Stimulated activated CD8-positive, alpha-beta memory T cell treated with anti-CD3 and anti-CD28 coated beads, Interleukin-12 subunit alpha, Interleukin-12 subunit beta, amount 100 ng/mL, for 1 hour (primary cell): Measurements from ENCODE around the gene CSMD2.
"Not testable (repeated sequence)": the region's sequence is repeated elsewhere in the genome, so short reads cannot be mapped to it uniquely, and the experiment has no call there.

Experiments
- DNase-seq: peaks from one replicate; pipeline ENCODE4 v3.0.0-alpha.2; 2020; ENCODE audit warnings: low read depth

CSMD2 gene

DNA sequence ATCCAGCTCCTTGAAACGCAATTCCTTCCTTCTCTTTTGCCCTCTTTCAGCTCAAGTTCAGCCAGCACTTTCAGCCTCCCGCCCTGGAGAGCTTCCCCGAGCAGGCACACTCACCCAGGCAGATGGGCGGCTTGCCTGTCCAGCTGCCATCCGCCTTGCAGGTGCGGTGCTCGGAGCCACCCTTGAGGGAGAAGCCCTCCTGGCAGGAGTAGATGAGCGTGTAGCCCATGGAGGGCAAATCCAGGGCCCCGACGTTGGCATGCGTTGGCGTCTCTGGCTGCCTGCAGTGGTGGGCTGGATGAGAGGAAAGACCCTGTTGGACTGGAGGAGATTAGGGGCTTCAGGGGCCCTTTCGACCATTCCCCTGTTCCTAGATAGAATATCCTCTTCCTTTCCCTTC, 632.1 kb downstream of the CSMD2 start:
- no peak for DNase-seq

DNA sequence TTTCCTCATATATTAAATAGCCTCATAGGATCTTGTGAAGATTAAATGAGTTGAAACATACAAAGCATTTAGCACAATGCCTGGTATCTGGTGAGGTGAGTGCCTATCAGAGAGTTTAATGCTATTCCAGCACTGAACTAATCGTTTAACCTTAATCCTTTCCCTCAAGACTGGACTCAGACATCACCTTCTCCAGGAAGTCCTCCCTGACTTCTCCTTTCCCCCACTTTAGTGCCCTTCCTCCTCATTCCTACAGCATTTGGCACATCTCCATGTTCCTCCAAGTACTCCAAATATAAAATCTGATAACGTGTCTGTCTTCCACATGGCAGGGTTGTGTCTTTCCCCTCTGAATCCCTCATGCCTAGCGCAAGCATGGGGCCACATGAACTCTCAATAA, 632.8 kb downstream of the CSMD2 start:
- no peak for DNase-seq

DNA sequence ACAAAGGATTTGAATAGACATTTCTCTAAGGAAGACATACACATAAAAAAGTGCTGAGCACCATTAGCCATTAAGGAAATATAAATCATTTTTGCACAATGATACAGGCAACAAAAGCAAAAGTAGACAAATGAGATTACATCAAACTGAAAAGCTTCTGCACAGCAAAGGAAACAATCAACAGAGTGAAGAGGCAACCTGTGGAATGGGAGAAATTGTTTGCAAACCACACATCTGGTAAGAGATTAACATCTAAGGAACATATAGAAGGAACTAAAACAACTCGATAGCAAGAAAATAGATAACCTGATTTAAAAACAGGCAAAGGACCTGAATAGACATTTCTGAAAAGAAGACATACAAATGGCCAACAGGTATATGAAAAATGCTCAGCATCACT, 635.1 kb downstream of the CSMD2 start:
- no peak for DNase-seq

DNA sequence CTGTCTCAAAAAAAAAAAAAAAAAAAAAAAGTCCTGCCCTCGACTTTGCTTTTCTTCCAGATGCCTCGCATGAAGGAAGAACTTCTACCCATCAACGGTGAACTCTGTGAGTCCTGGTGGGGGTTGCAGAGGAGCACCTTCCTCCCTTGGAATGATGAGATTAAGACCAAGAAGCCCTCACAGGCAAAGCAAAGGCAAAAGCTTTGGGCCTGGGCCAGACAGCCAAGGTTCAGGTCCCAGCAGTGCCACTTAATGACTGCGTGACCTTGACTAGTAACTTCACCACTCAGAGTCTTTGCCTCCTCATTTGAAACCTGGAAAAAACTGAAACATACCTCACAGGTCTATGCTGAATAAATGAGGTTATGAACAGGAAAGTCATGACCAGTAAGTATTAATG, 637.1 kb downstream of the CSMD2 start:
- no peak for DNase-seq

GRCh38 chr1:33524586-33524985, 640.4 kb downstream of the CSMD2 start:
- DNase-seq = no peak

DNA sequence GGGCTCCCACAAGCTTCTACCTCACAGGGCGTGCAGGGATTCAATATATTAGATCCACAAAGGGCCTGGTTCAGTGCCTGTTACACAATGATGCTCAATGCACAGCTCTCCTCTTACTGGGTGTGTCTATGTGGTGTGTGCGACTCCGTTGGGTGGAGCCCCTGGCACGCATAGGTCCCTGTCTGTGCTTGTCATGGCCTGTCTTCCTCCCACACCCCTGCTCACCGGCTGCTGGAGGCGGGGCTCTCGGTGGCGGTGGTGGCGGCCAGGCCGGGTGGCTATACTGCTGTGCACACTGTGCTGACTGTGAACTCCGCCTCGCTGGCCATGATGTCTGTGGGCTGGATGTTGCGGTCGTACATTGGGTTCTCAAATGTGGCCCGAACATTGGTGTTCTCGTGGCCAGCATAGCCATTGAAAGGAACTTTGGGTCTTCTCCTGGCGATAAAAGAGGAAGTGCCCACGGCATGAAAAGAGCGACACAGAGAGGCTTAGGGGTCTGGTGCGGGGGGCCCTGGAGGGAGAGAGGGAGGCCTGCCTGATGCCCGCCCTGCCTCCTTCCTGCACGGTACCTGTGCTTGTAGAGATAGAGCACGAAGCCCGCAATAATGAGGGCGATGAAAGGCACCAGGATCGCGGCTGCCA, 645.7 kb downstream of the CSMD2 start:
- DNase-seq = no peak

DNA sequence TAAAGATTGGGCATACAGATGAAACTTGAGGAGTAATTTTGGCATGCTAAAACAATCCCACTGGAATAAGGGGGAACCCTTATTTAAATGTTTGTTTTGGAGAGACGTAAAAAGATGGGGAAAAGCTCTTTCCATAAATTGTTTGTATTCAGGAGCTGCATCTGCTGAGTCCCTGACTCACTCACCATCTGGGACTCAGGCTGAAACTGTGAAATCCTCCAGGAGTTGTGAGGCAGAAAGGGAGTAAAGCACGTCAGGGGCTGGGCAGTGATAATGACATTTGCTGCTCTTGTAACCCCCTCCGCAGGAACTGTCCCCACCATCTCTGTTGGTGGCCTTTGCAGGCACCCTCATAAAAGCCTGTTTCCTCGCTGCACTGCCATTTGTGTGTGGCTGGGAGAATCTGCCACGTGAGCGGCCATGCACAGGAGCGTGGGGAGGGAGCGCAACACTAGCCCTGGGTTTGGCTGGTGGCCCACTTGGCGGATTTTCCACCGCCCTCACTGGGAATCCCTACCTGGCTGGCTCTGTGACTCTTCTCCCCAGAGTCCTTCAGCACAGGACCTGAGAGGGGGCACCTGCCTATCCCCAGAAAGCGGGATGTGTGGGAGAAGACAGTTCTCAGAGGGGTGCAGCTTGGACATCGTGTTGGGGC, 647.3 kb downstream of the CSMD2 start:
- DNase-seq = no peak

- DNase-seq = no peak
These were observed 648.0 kb downstream of the CSMD2 start for GRCh38 chr1:33516891-33517567.

- no peak for DNase-seq
These were observed 648.6 kb downstream of the CSMD2 start for GRCh38 chr1:33516428-33516827.

DNA sequence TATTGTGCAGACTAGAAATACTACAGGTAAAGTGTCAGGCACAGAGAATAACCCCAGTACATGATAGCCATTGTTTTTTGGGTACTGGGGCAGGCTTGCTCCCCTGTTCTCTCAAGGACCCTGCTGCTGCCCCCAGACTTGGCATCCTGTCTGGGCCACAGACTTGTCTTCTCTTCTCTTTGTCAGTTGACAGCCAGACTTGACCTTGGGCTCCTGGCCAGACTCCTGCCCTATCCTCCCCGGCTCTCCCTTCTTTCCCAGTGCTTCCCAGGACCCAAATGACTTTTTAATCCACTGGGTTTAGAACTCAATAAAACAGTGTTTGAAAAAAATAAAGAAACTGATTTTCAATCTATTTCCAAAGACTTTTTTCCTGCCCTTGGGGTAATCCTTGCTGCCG, 649.4 kb downstream of the CSMD2 start:
- DNase-seq = no peak

DNA sequence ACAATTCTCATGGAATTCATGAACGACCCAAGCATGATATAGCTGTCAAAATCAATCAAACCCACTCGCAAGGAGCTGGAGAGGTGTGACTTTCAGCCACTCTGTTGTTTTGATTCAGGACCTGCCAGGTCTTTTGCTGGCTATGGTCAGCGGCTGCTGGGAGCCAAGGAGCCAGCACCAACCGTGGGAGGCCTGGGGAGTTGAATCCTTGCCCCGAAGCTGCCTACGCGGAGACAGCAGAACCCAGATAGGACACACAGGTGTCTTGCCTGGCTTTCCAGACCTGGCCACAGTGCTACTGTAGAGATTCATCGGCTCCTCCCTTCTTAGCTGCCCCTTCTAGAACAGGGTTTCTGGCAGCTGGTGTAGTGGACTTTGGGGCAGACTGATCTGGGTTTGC, 649.9 kb downstream of the CSMD2 start:
- DNase-seq = no peak

DNA sequence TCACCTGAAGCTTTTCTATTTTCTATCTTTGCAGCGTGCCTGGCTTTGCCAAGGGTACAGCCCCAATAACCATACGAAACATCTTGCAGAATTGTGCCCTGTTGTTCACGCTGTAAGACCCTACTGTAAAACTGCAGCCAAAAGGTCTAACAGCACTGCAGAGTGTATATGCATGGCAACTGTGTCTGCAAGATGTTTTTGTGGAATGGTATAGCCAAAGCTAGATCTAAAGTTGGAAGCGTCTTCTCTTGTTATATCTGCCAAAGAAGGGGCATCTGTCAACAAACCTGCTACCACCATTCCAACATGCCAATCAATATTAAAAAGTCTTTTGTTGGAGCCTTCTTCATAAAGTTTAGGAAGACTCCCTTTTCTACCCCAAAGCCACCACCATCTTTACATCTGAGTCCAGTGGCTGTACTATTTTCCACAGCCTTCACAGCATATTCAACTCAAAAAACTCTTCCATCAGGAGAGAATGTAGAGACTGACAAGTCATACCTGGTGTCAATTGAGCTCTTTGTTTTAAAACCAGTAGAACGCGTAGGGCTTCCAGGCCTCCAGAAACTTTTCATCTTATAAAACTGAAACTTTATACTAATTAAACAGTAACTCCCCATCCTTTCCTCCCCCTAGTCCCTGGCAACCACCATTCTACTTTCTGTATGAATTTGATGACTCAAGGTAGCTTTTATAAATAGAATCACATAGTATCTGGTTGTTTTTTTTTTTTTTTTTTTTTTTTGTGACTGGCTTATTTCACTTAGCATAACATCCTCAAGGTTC, 652.6 kb downstream of the CSMD2 start:
- DNase-seq = no peak

GRCh38 chr1:33509276-33509675, 655.8 kb downstream of the CSMD2 start:
- not testable (repeated sequence) for DNase-seq

GRCh38 chr1:33508151-33508550, 656.9 kb downstream of the CSMD2 start:
- DNase-seq = no peak

- DNase-seq = no peak
These were observed 657.4 kb downstream of the CSMD2 start for GRCh38 chr1:33507661-33508060.

DNA sequence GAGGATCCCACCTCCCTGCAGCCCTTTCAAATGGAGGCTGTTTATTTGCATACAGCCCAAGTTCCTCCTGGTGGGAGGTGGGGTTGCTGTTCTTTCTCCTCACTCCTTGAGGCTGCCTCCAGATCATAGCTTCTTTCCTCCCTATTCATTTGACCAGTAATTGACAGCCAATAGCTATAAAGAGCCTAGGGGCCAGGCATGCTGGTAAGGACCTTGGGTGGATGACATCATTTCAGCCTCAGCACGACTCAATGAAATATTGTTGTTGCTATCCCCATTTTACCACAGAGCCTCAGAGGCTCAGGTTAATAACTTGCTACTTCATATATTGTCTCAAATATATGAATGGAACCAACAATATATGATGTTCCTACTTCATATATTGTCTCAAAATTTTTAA, 661.5 kb downstream of the CSMD2 start:
- DNase-seq = no peak

- no peak for DNase-seq
These were observed 662.3 kb downstream of the CSMD2 start for GRCh38 chr1:33502726-33503125.

DNA sequence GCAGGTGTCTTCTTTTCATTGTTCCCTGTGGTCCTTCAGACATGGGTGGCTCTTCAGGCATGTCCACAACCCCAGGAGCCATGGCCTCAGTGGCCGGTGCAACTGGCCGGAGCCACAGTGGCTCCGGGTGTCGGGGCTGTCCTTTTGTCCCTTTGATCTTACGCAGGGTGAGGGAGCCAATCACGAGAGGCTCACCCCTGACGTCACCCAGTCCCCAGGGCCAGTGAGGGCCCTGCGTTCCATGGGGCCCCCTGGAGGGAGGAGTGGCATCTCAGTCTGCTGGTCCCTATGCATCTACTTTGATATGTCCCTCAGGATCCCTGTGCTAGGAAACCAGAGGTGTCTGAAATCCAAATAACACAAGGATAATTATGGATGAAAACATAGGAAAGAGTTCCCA, 663.3 kb downstream of the CSMD2 start:
- no peak for DNase-seq

- no peak for DNase-seq
These were observed 663.7 kb downstream of the CSMD2 start for GRCh38 chr1:33501309-33501708.

DNA sequence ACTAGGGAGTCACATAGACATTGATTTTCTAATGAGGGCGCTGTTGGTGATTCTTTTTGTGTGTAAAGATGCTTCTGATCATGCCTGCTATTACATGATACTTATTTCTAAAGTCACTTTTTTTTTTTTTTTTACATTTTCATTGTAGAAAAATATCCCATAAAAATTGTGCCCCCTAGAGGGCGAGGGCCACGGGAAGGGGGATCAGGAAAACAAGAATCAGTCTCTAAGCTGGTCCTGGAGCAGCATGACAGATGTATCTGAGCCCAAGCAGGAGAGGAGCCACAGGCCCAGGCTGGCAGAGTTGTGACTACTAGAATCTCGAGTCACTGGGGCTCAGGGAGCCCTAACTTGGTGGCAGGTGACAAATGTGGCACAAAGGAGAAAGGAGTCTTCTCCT, 664.5 kb downstream of the CSMD2 start:
- DNase-seq = no peak

DNA sequence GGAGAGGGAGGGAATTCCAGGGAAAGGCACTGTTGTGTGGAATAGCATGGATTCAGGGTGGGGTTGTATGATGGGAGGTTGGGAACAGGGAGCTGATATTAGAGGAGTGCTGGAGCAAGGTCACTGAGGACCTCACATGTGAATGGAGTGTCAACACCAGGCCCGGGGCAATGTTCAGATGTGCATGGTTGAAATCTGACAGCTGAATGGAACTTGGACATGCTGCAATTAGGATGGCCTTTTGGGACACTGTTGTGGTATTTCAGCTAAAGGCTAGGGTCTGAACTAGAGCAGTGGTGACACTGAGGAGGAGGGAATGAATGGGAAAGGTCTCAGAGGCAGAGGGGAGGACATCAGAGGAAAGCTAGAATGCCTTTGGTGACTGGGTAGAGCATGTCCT, 667.6 kb downstream of the CSMD2 start:
- no peak for DNase-seq

DNA sequence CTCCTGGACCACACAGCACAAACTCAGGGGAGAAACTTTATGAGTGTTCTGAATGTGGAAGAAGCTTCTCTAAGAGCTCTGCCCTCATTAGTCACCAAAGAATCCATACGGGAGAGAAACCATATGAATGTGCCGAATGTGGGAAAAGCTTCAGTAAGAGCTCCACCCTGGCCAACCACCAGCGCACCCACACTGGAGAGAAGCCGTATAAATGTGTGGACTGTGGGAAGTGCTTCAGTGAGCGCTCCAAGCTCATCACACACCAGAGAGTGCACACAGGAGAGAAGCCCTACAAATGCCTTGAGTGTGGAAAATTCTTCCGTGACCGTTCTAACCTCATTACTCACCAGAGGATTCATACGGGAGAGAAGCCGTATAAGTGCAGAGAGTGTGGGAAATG, 670.1 kb downstream of the CSMD2 start:
- DNase-seq = no peak

GRCh38 chr1:33488624-33489023, 676.4 kb downstream of the CSMD2 start:
- DNase-seq = no peak
